ENCODE results near the gene PTPN21. TPM values are rescaled to one million over a fixed set of nuclear protein-coding genes. Genes with fewer than 3 reads are reported as not detected.

The PTPN21 gene
- total RNA-seq, 4 donors from 2014 or later: 6.5 to 37.7 (median 19.0) TPM

- Histone ChIP-seq H3K27me3 (no peaks in the 10 kb centered on the region), H3K27ac (no peak overlapping the region), H3K9me3 (no peaks in the 10 kb centered on the region), H3K36me3 (no peaks in the 10 kb centered on the region), H3K4me1 (no peaks in the 10 kb centered on the region), H3K4me3 (no peak overlapping the region)
- no peak for DNase-seq
- intact Hi-C loops (cut with DNase I; ENCODE audit: low total_unique reads): no loop called here
- TF ChIP-seq POLR2A (IDR thresholded peaks at IDR 0.05): no peak
- TF ChIP-seq CTCF (IDR thresholded peaks at IDR 0.05): no peak
These were observed 130.2 kb downstream of the PTPN21 start for GRCh38 chr14:88424573-88424972.

- Histone ChIP-seq H3K27me3 (no peaks in the 10 kb centered on the region), H3K27ac (no peak overlapping the region), H3K36me3 (no peaks in the 10 kb centered on the region), H3K4me3 (no peak overlapping the region), H3K9me3 (peaks cover 0 to 4% of the 10 kb centered on the region in 2 donors), H3K4me1 (no peaks in the 10 kb centered on the region)
- TF ChIP-seq CTCF (IDR thresholded peaks at IDR 0.05): no peak
- no peak for TF ChIP-seq POLR2A (IDR thresholded peaks at IDR 0.05)
- intact Hi-C loops (cut with DNase I; ENCODE audit: low total_unique reads): no loop called here
- no peak for DNase-seq
These were observed 131.7 kb downstream of the PTPN21 start for GRCh38 chr14:88422919-88423650.

- H3K4me3 ChIP-seq: no peak overlapping the region
- H3K4me1 ChIP-seq: no peaks in the 10 kb centered on the region
- no peaks in the 10 kb centered on the region for H3K36me3 ChIP-seq
- H3K27ac ChIP-seq: no peak overlapping the region
- TF ChIP-seq CTCF (IDR thresholded peaks at IDR 0.05) (no peak), POLR2A (IDR thresholded peaks at IDR 0.05) (no peak)
- intact Hi-C loops (cut with DNase I; ENCODE audit: low total_unique reads): no loop called here
- no peaks in the 10 kb centered on the region for H3K27me3 ChIP-seq
- no peak for DNase-seq
- peaks cover 0 to 15% of the 10 kb centered on the region in 2 donors for H3K9me3 ChIP-seq
These were observed 132.8 kb downstream of the PTPN21 start for GRCh38 chr14:88422047-88422446.

GRCh38 chr14:88421286-88421685 lies 133.5 kb downstream of the PTPN21 start:
- DNase-seq: no peak
- intact Hi-C loops (cut with DNase I; ENCODE audit: low total_unique reads): no loop called here
- H3K27me3 ChIP-seq: no peaks in the 10 kb centered on the region
- no peaks in the 10 kb centered on the region for H3K36me3 ChIP-seq
- TF ChIP-seq CTCF (IDR thresholded peaks at IDR 0.05) (no peak), POLR2A (IDR thresholded peaks at IDR 0.05) (no peak)
- peaks cover 0 to 19% of the 10 kb centered on the region in 2 donors for H3K9me3 ChIP-seq
- H3K27ac ChIP-seq: no peak overlapping the region
- H3K4me3 ChIP-seq: no peak overlapping the region
- H3K4me1 ChIP-seq: no peaks in the 10 kb centered on the region

- intact Hi-C loops (cut with DNase I; ENCODE audit: low total_unique reads): no loop called here
- TF ChIP-seq POLR2A (IDR thresholded peaks at IDR 0.05): no peak
- TF ChIP-seq CTCF (IDR thresholded peaks at IDR 0.05): no peak
- no peak for DNase-seq
- H3K9me3 ChIP-seq: peaks cover 0 to 26% of the 10 kb centered on the region in 2 donors
- H3K27me3 ChIP-seq: no peaks in the 10 kb centered on the region
- H3K27ac ChIP-seq: no peak overlapping the region
- H3K4me3 ChIP-seq: no peak overlapping the region
- no peaks in the 10 kb centered on the region for H3K36me3 ChIP-seq
- H3K4me1 ChIP-seq: no peaks in the 10 kb centered on the region
These were observed 134.6 kb downstream of the PTPN21 start for GRCh38 chr14:88420187-88420586.

All from uterus (tissue), 4 donors.